NCI-H345 (cell line): ENCODE results near the gene HCAR3.
A peak's percentile ranks its signal among the peaks of the same experiment; 100 is the strongest.
"Not testable (repeated sequence)": the region's sequence is repeated elsewhere in the genome, so short reads cannot be mapped to it uniquely, and the experiment has no call there.

Source experiments
- DNase-seq: peaks from one replicate; lab custom pipeline; 2025; lab: John Stamatoyannopoulos, UW

Gene HCAR3

DNA sequence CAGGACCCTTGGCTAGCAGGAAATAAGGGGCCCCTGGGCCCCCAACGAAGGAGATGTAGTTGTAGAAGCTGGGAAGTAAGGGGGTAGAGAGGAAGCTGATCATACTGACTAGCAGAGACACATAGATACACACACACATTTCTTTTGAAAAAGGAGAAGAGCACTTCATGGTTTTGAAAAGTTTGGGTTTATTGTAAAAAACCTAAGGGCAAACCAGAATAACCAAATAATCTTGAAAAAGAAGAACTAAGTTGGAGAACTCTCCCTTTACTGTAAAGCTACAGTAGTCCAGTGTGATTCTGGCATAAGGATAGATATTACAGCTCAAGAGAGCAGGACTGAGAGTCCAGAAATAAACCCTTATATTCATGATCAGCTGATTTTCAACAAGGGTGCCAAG is 5.8 kb upstream of the HCAR3 start:
- no peak for DNase-seq

DNA sequence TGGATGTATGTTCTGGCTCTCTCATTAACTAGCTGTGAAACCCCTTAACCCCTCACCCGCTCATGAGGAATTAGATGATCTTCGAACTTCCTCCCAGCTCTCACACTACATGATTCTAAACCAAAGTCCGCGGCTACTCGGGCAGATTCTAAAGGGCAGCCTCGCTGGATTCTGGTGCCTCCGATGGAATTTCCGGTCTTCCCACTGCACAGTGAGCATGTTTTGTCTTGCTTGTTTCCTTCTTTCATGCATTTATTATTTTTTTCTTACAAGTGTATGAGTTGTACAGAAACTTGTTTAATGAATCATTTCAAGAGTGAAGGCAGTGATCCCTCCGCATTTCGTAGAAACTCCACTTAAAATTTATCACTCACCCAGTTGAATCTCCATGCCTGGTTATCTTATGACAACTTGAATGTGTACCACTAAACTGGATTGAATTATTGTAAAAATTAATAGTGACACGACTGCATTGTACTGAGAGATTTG is 4.5 kb upstream of the HCAR3 start:
- DNase-seq, result no peak

- DNase-seq, result not testable (repeated sequence)
Observed at GRCh38 chr12:122715211-122715610, 1.4 kb downstream of the HCAR3 start.

- not testable (repeated sequence) for DNase-seq
Observed at GRCh38 chr12:122713491-122714188, 3.0 kb downstream of the HCAR3 start.

GRCh38 chr12:122711266-122711665 is 5.3 kb downstream of the HCAR3 start:
- not testable (repeated sequence) for DNase-seq

- not testable (repeated sequence) for DNase-seq
Observed at GRCh38 chr12:122710341-122710740, 6.3 kb downstream of the HCAR3 start.

DNA sequence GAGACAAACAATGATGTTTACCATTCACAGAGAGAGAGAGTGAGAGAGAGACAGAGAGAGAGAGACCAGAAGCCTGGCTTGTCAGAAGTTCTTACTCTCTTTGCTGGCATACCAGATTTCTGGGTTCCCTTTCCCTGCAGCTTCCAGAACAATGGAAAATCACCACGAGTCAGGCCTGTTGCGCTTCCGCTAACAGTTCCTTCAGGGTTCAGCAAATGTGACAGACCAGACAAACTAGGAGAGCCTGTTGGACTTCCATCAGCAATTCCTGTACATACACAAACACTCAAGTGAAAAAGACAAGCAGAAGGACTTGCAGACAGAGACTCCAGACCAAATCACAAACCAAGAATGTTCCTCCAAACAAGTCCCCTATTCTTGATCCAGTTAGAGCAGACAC is 7.3 kb downstream of the HCAR3 start:
- not testable (repeated sequence) for DNase-seq

DNA sequence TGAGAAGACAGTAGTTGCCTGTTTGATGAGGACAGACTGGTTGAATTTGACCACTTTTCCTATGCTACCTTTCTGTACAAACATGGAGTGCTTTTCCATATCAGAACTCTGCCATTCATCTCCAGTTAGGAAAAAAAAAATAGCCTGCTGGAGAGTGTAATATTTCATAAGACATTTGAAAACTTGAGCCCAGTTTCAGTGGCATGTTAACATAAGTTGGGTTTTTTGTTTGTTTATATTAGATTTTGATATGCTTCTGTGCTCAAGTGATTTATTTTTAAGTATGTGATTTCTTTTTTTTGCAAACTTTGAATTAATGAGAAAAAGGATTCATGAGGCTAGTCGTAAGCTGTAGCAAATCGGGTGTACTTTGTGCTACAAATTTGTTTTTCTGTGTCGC is 12.8 kb downstream of the HCAR3 start:
- DNase-seq, result not testable (repeated sequence)

DNA sequence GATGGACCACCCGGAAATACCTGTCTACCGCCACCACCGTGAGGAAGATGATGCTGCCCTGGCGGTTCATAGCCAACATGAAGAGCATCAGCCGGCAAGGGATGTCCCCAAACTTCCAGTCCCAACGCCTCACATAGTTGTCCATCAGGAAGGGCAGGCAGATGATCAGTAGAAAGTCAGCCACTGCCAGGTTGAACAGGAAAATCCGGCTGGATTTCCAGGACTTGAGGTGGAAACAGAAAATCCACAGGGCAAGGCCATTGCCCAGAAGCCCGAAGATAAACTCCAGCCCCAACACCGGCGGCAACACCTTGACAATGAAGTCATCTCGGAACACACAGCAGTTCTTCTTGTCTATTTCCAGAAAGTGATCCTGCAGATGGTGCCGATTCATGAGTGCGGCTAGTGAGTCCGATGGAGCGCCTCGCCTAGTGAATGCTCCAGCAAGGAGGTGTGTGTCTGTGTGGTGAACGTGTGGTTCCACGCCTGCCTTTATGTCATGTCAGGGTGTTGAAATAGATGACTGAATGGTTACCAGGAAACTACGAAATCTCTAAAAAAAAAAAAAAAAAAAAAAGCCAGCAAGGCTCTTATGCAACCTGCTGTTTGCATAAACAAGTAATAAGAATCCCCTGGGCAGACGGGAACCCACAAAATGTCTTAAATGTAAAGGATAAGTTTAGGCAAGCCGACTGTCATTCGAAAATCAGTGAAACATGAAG is 13.6 kb downstream of the HCAR3 start, which contains the start of gene HCAR2:
Gene HCAR2, minus strand, starts transcription at position 468 of the 722 bp plus-strand sequence. Its CDS starts 74 bp downstream, at position 394.
- DNase-seq, result not testable (repeated sequence)

GRCh38 chr12:122701481-122701880 is 15.1 kb downstream of the HCAR3 start:
- DNase-seq, result not testable (repeated sequence)

GRCh38 chr12:122700038-122700710 is 16.4 kb downstream of the HCAR3 start:
- DNase-seq, result not testable (repeated sequence)

DNA sequence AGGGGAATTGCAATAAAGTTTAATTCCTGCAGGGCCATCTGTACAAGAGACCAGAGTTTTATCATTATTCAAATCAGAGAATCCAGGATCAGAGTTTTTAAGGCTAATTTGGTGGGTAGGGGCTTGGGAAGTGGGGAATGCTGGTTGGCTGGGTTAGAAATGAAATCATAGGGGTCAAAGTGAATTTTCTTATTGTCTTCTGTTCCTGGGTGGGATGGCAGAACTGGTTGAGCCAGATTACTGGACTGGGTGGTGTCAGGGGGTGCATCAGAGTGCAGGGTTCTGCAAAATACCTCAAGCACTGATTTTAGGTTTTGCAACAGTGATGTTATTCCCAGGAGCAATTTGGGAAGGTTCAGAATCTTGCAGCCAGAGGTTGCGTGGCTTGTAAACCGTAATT is 19.7 kb downstream of the HCAR3 start:
- not testable (repeated sequence) for DNase-seq

DNA sequence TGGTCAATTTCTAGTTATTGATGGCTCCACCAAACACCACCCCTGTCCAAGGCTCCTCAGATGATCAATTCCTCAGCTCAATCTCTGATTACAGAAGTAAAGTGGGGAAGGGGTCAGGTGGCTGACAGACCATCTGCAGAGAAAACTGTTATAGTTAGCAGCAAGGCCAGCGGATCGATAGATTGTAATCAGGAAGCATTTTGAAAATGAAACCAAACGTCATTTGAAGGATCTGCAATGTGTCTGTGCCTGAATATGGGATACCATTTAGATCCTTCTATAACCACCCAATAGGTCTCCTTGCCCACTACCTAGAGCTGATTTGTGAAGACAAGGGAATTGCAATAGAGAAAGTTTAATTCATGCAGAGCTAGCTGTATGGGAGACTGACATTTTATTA is 25.0 kb downstream of the HCAR3 start:
- DNase-seq, result no peak

DNA sequence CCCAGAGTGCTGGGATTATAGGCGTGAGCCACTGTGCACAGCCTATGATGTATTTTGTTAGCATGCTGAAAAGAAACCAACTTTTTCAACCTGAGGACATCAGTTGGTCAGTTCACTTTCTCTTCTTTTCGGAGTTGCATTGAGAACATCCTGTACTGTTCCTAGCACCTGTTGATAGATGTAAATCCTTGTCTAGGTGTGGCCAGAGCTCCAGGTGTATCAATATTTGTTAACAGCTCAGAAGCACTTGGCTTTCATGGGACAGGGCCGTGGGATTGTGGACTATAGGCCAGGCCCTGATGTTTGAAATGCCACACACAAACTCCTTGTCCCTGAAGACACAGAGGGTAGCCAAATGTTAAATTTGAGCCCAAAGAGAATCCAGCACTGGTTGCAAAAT is 28.3 kb downstream of the HCAR3 start:
- no peak for DNase-seq

DNA sequence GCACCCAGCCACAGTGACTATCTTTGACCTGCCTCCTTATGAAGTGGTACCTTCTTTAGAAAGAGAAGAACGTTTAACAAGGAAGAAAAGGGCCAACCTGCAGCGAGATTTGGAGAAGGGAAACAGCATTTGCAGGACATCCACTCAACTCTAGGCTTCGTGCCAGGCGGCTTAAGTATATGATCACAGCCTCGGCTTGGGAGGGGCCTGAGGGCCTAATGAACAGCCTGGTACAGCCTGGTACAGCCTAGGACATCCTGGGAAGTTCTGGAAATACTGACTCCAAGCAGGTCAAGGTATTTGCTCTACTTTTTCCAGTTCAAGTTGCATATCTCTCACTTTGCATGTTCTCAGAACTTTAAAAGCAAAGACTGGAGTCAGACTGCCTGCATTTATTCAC is 29.5 kb downstream of the HCAR3 start:
- peak; percentile 55 for DNase-seq

- DNase-seq, result no peak
Observed at GRCh38 chr12:122686538-122686937, 30.1 kb downstream of the HCAR3 start.

GRCh38 chr12:122684297-122684813 is 32.3 kb downstream of the HCAR3 start:
- DNase-seq, result no peak

- DNase-seq, result no peak
Observed at GRCh38 chr12:122681814-122682213, 34.8 kb downstream of the HCAR3 start.

GRCh38 chr12:122680989-122681388 is 35.6 kb downstream of the HCAR3 start:
- not testable (repeated sequence) for DNase-seq

DNA sequence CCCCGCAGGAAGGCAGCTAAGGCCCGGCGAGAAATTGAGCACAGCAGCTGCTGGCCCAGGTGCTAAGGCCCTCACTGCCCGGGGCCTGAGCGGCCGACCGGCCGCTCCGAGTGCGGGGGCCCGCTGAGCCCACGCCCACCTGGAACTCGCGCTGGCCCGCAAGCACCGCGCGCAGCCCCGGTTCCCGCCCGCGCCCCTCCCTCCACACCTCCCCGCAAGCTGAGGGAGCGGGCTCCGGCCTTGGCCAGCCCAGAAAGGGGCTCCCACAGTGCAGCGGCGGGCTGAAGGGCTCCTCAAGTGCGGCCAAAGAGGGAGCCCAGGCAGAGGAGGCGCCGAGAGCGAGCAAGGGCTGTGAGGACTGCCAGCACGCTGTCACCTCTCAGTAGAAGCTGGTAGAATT is 39.8 kb downstream of the HCAR3 start:
- DNase-seq, result not testable (repeated sequence)

- DNase-seq, result not testable (repeated sequence)
Observed at GRCh38 chr12:122676015-122676414, 40.6 kb downstream of the HCAR3 start.

GRCh38 chr12:122672515-122672914 is 44.1 kb downstream of the HCAR3 start:
- no peak for DNase-seq
